Stimulated activated CD8-positive, alpha-beta memory T cell treated with anti-CD3 and anti-CD28 coated beads, Interleukin-15, amount 100 ng/mL, for 4 hours (primary cell): ENCODE data around the gene SEPHS2.
"Not testable (repeated sequence)": the region's sequence is repeated elsewhere in the genome, so short reads cannot be mapped to it uniquely, and the experiment has no call there.

Experiments
- DNase-seq, 2 donors: peaks; one replicate each; pipeline ENCODE4 v3.0.0-alpha.2; 2020; ENCODE audit warnings: low read depth in 2 of 2

SEPHS2 gene

GRCh38 chr16:30464078-30464477, 18.4 kb upstream of the SEPHS2 start:
- no peak for DNase-seq

- not testable (repeated sequence) for DNase-seq
These were observed 15.8 kb upstream of the SEPHS2 start for GRCh38 chr16:30461426-30461825.

GRCh38 chr16:30459456-30459855, 13.8 kb upstream of the SEPHS2 start:
- no peak for DNase-seq

GRCh38 chr16:30458561-30459394, 13.1 kb upstream of the SEPHS2 start:
- DNase-seq, result peak; percentile 71 to 79

GRCh38 chr16:30457743-30458560, 12.3 kb upstream of the SEPHS2 start:
- DNase-seq, result no peak

- no peak for DNase-seq
These were observed 11.6 kb upstream of the SEPHS2 start for GRCh38 chr16:30457256-30457655.

GRCh38 chr16:30456302-30456701, 10.6 kb upstream of the SEPHS2 start:
- DNase-seq, result no peak

- not testable (repeated sequence) for DNase-seq
These were observed 7.3 kb upstream of the SEPHS2 start for GRCh38 chr16:30452709-30453580.

- DNase-seq, result no peak
These were observed 3.4 kb upstream of the SEPHS2 start for GRCh38 chr16:30449116-30449435.

- no peak for DNase-seq
These were observed 2.0 kb upstream of the SEPHS2 start for GRCh38 chr16:30447512-30448226.

- DNase-seq, result no peak
These were observed 525 bp upstream of the SEPHS2 start for GRCh38 chr16:30446203-30446595.

- DNase-seq, result no peak
These were observed 596 bp downstream of the SEPHS2 start for GRCh38 chr16:30445149-30445407.

GRCh38 chr16:30444231-30445148, 1.2 kb downstream of the SEPHS2 start:
- DNase-seq, result no peak

GRCh38 chr16:30443631-30444030, 2.0 kb downstream of the SEPHS2 start:
- no peak for DNase-seq

GRCh38 chr16:30439720-30440348, 5.8 kb downstream of the SEPHS2 start:
- DNase-seq, result no peak

GRCh38 chr16:30438835-30439234, 6.8 kb downstream of the SEPHS2 start:
- no peak for DNase-seq

GRCh38 chr16:30437511-30438046, 8.1 kb downstream of the SEPHS2 start:
- DNase-seq, result no peak

- no peak for DNase-seq
These were observed 10.8 kb downstream of the SEPHS2 start for GRCh38 chr16:30434852-30435251.

- no peak for DNase-seq
These were observed 15.2 kb downstream of the SEPHS2 start for GRCh38 chr16:30430428-30430970.
